ENCODE results near the gene COL26A1. TPM values are rescaled to one million over a fixed set of nuclear protein-coding genes. Genes with fewer than 3 reads are reported as not detected.

The COL26A1 gene
- total RNA-seq, 6 experiments from 2014 or later = 1.4 to 5.4 (median 3.0) TPM

- 43% methylated on average over 1 of the region's 1 CpG for WGBS (ENCODE audit: insufficient coverage, low coverage, low lambda C conversion rate, missing lambda C conversion rate)
- no peak for TF ChIP-seq CTCF (IDR thresholded peaks at IDR 0.05)
- TF ChIP-seq POLR2A (IDR thresholded peaks at IDR 0.05) = no peak
- no peak overlapping the region for H3K27ac ChIP-seq
- H3K9me3 ChIP-seq = no peaks in the 10 kb centered on the region
- DNase-seq = no peak
- no peaks in the 10 kb centered on the region for H3K4me1 ChIP-seq
- no peaks in the 10 kb centered on the region for H3K27me3 ChIP-seq
- no peaks in the 10 kb centered on the region for H3K36me3 ChIP-seq
- intact Hi-C loops (cut with DNase I) = no loop called here
- ATAC-seq = no peak
- H3K4me3 ChIP-seq = no peak overlapping the region
Measured at GRCh38 chr7:101397770-101398324, 35.2 kb downstream of the COL26A1 start.

GRCh38 chr7:101398396-101399289 lies 36.0 kb downstream of the COL26A1 start:
- no peak overlapping the region for H3K27ac ChIP-seq
- WGBS (ENCODE audit: insufficient coverage, low coverage, low lambda C conversion rate, missing lambda C conversion rate) = 63% methylated on average over 16 of the region's 22 CpGs
- H3K4me1 ChIP-seq = no peaks in the 10 kb centered on the region
- no peak for DNase-seq
- H3K36me3 ChIP-seq = no peaks in the 10 kb centered on the region
- no peak for ATAC-seq
- no peak overlapping the region for H3K4me3 ChIP-seq
- no peaks in the 10 kb centered on the region for H3K27me3 ChIP-seq
- intact Hi-C loops (cut with DNase I) = no loop called here
- no peak for TF ChIP-seq POLR2A (IDR thresholded peaks at IDR 0.05)
- TF ChIP-seq CTCF (IDR thresholded peaks at IDR 0.05) = no peak
- H3K9me3 ChIP-seq = no peaks in the 10 kb centered on the region

- Histone ChIP-seq H3K27me3 (no peaks in the 10 kb centered on the region), H3K36me3 (no peaks in the 10 kb centered on the region), H3K27ac (no peak overlapping the region), H3K4me3 (no peak overlapping the region), H3K9me3 (no peaks in the 10 kb centered on the region), H3K4me1 (no peaks in the 10 kb centered on the region)
- ATAC-seq (no peak), DNase-seq (no peak)
- 67% methylated on average over 6 of the region's 6 CpGs for WGBS (ENCODE audit: insufficient coverage, low coverage, low lambda C conversion rate, missing lambda C conversion rate)
- intact Hi-C loops (cut with DNase I) = no loop called here
- TF ChIP-seq CTCF (IDR thresholded peaks at IDR 0.05) (no peak), POLR2A (IDR thresholded peaks at IDR 0.05) (no peak)
Measured at GRCh38 chr7:101399759-101400158, 37.1 kb downstream of the COL26A1 start.

- TF ChIP-seq POLR2A (IDR thresholded peaks at IDR 0.05) (no peak), CTCF (IDR thresholded peaks at IDR 0.05) (no peak)
- H3K4me1 ChIP-seq = no peaks in the 10 kb centered on the region
- intact Hi-C loops (cut with DNase I) = no loop called here
- no peak overlapping the region for H3K27ac ChIP-seq
- H3K27me3 ChIP-seq = no peaks in the 10 kb centered on the region
- ATAC-seq (no peak), DNase-seq (no peak)
- H3K9me3 ChIP-seq = no peaks in the 10 kb centered on the region
- no peak overlapping the region for H3K4me3 ChIP-seq
- no CpG with 5 or more reads among the region's 13 CpGs for WGBS (ENCODE audit: insufficient coverage, low coverage, low lambda C conversion rate, missing lambda C conversion rate)
- no peaks in the 10 kb centered on the region for H3K36me3 ChIP-seq
Measured at GRCh38 chr7:101400751-101401150, 38.1 kb downstream of the COL26A1 start.
